GM23338 (cell line): Measurements from ENCODE around the gene APLN. TPM values are rescaled to one million over a fixed set of nuclear protein-coding genes. Genes with fewer than 3 reads are reported as not detected.

ENCODE experiments used
- ATAC-seq: fragments of 200-7000 bp; cut with Tn5 transposase; 3 replicates; pipeline ENCODE4 v1.9.1; 2020
- DNase-seq: peaks from one replicate; pipeline ENCODE4 v3.0.0-alpha.2; 2015; ENCODE audit warnings: low spot score
- H2AFZ ChIP-seq: fragments of 200-600 bp; sonication (generic); 2 replicates; pipeline ENCODE4 v1.8.0; 2016; ENCODE audit warnings: antibody characterized with exemption, mild to moderate bottlenecking, moderate library complexity
- H3F3A ChIP-seq: fragments of 200-600 bp; sonication (generic); replicated peaks from 2 replicates; pipeline ENCODE4 v1.8.0; 2017; ENCODE audit warnings: antibody characterized with exemption, mixed run types, low read depth
- H3K27ac ChIP-seq: fragments of 200-600 bp; sonication (generic); 2 replicates; pipeline ENCODE4 v1.6.1; 2016; ENCODE audit warnings: low read depth
- H3K27me3 ChIP-seq: fragments of 200-600 bp; sonication (generic); 2 replicates; pipeline ENCODE4 v1.8.0; 2016; ENCODE audit warnings: mild to moderate bottlenecking, mixed run types, moderate library complexity; ENCODE audit not compliant: insufficient read depth
- H3K36me3 ChIP-seq: fragments of 200-600 bp; sonication (generic); 2 replicates; pipeline ENCODE4 v1.8.0; 2016; ENCODE audit warnings: mild to moderate bottlenecking; ENCODE audit not compliant: insufficient read depth
- H3K4me1 ChIP-seq: fragments of 200-600 bp; sonication (generic); 2 replicates; pipeline ENCODE4 v1.8.0; 2016; ENCODE audit warnings: mild to moderate bottlenecking, moderate library complexity; ENCODE audit not compliant: insufficient read depth
- H3K4me2 ChIP-seq: fragments of 200-600 bp; sonication (generic); 2 replicates; pipeline ENCODE4 v1.7.1; 2017; ENCODE audit warnings: mixed run types
- H3K4me3 ChIP-seq: fragments of 200-600 bp; sonication (generic); 2 replicates; pipeline ENCODE4 v1.6.1; 2016; ENCODE audit warnings: mixed run types
- H3K79me2 ChIP-seq: fragments of 200-600 bp; sonication (generic); replicated peaks from 2 replicates; pipeline ENCODE4 v1.8.0; 2017; ENCODE audit warnings: mild to moderate bottlenecking; ENCODE audit not compliant: insufficient read depth
- H3K9me2 ChIP-seq: fragments of 200-600 bp; sonication (generic); 2 replicates; pipeline ENCODE4 v1.8.0; 2017; ENCODE audit not compliant: insufficient read depth
- H4K20me1 ChIP-seq: fragments of 200-600 bp; sonication (generic); replicated peaks from 2 replicates; pipeline ENCODE4 v1.8.0; 2017; ENCODE audit warnings: mild to moderate bottlenecking; ENCODE audit not compliant: insufficient read depth
- H3K27ac Mint-ChIP-seq: 2 replicates; pipeline ENCODE4 v1.8.0; 2020; ENCODE audit warnings: inconsistent platforms, mild to moderate bottlenecking, moderate library complexity, mixed read lengths
- H3K27me3 Mint-ChIP-seq: 3 replicates; pipeline ENCODE4 v1.8.0; 2022; ENCODE audit warnings: low read depth, mild to moderate bottlenecking, moderate library complexity, mixed read lengths, inconsistent platforms; ENCODE audit not compliant: insufficient read depth, poor library complexity
- H3K36me3 Mint-ChIP-seq: 3 replicates; pipeline ENCODE4 v1.8.0; 2021; ENCODE audit warnings: low read depth, mild to moderate bottlenecking, inconsistent platforms, moderate library complexity, mixed read lengths
- H3K4me1 Mint-ChIP-seq: 3 replicates; pipeline ENCODE4 v1.8.0; 2020; ENCODE audit warnings: mild to moderate bottlenecking, inconsistent platforms, mixed read lengths
- H3K4me3 Mint-ChIP-seq: 3 replicates; pipeline ENCODE4 v1.8.0; 2021; ENCODE audit warnings: moderate library complexity, mild to moderate bottlenecking, inconsistent platforms, mixed read lengths
- H3K9me3 Mint-ChIP-seq: 3 replicates; pipeline ENCODE4 v1.8.0; 2020; ENCODE audit warnings: moderate library complexity, mild to moderate bottlenecking, inconsistent platforms, mixed read lengths
- CREB1 ChIP-seq: fragments of 250-450 bp; sonication (Bioruptor Pico); IDR thresholded peaks from 2 replicates; pipeline ENCODE4 v1.5.0; 2020; ENCODE audit warnings: low read depth, mild to moderate bottlenecking, moderate library complexity
- CTCF ChIP-seq, 2 experiments: fragments of 200-600 bp in 1 of 2; sonication (generic) in 1 of 2; conservative IDR thresholded peaks; 2 replicates each; pipeline versions ENCODE4 v1.5.1 to v1.6.1; 2016 to 2017; ENCODE audit warnings: antibody characterized with exemption in 2 of 2, low read depth in 2 of 2, mild to moderate bottlenecking in 2 of 2, moderate library complexity in 1 of 2
- ETS1 ChIP-seq: IDR thresholded peaks from 2 replicates; pipeline ENCODE4 v1.6.1; 2016; ENCODE audit warnings: antibody characterized with exemption
- EZH2 ChIP-seq: fragments of 200-600 bp; sonication (generic); IDR thresholded peaks from one replicate; pipeline ENCODE4 v1.8.0; 2017; ENCODE audit warnings: antibody characterized with exemption, mild to moderate bottlenecking, low read depth; ENCODE audit not compliant: unreplicated experiment
- EZH2phosphoT487 ChIP-seq: fragments of 200-600 bp; sonication (generic); IDR thresholded peaks from one replicate; pipeline ENCODE4 v1.8.1; 2018; ENCODE audit warnings: antibody characterized with exemption; ENCODE audit not compliant: unreplicated experiment
- JUNB ChIP-seq: IDR thresholded peaks from one replicate; pipeline ENCODE4 v1.6.1; 2016; ENCODE audit warnings: antibody characterized with exemption; ENCODE audit not compliant: unreplicated experiment
- NANOG ChIP-seq: IDR thresholded peaks from 2 replicates; pipeline ENCODE4 v1.6.1; 2016; ENCODE audit warnings: antibody characterized with exemption, borderline replicate concordance
- POLR2AphosphoS5 ChIP-seq: IDR thresholded peaks from 2 replicates; pipeline ENCODE4 v1.6.1; 2016; ENCODE audit warnings: antibody characterized with exemption, low read depth
- REST ChIP-seq: IDR thresholded peaks from one replicate; pipeline ENCODE4 v1.6.1; 2018; ENCODE audit warnings: antibody characterized with exemption; ENCODE audit not compliant: unreplicated experiment
- STAT1 ChIP-seq: IDR thresholded peaks from one replicate; pipeline ENCODE4 v1.6.1; 2016; ENCODE audit warnings: antibody characterized with exemption; ENCODE audit not compliant: unreplicated experiment
- ZNF114 ChIP-seq: fragments of 250-450 bp; sonication (Bioruptor Pico); IDR thresholded peaks from 2 replicates; pipeline ENCODE4 v1.5.0; 2020; ENCODE audit warnings: mild to moderate bottlenecking, moderate library complexity
- ZNF331 ChIP-seq: fragments of 250-450 bp; sonication (Bioruptor Pico); IDR thresholded peaks from 2 replicates; pipeline ENCODE4 v1.5.0; 2020; ENCODE audit warnings: low read depth, mild to moderate bottlenecking, moderate library complexity
- ZNF462 ChIP-seq: fragments of 250-450 bp; sonication (Bioruptor Pico); IDR thresholded peaks from 2 replicates; pipeline ENCODE4 v1.5.0; 2020; ENCODE audit warnings: mild to moderate bottlenecking, moderate library complexity
- polyA plus RNA-seq: library from polyadenylated mRNA; unstranded; fragments of >200 nt; fragmentation: Nextera tagmentation; extraction: Ambion mirVana; gene quantifications from 2 replicates; pipeline ENCODE4 v1.2.1, GENCODE V29; 2016
- total RNA-seq: library from RNA; depleted of rRNA; stranded (reverse); fragments of >200 nt; shearing (Covaris generic); gene quantifications from 2 replicates; pipeline ENCODE4 v1.2.3, GENCODE V29; 2014

APLN gene
- total and polyA plus RNA-seq, 2 experiments from 2014 or later = 0.49 to 0.60 TPM

GRCh38 chrX:129618997-129619396, 35.8 kb downstream of the APLN start:
- H3K4me3 Mint-ChIP-seq = no peak overlapping the region
- peaks cover 4% of the 10 kb centered on the region for H3K27me3 Mint-ChIP-seq
- ATAC-seq (no peak), DNase-seq (no peak)
- no peaks in the 10 kb centered on the region for H3K79me2 ChIP-seq
- no peaks in the 10 kb centered on the region for H3K9me2 ChIP-seq
- no peaks in the 10 kb centered on the region for H3K27me3 ChIP-seq
- H4K20me1 ChIP-seq = no peaks in the 10 kb centered on the region
- TF ChIP-seq ZNF331 = no peak
- no peak for TF ChIP-seq POLR2AphosphoS5
- TF ChIP-seq REST = no peak
- TF ChIP-seq CREB1 (CRISPR knock-in tag) = no peak
- TF ChIP-seq NANOG = no peak
- TF ChIP-seq EZH2 = no peak
- no peak for TF ChIP-seq EZH2phosphoT487
- TF ChIP-seq JUNB = no peak
- TF ChIP-seq ZNF114 (CRISPR knock-in tag) = no peak
- TF ChIP-seq ETS1 = no peak
- no peak for TF ChIP-seq CTCF (conservative IDR thresholded peaks at IDR 0.05; ENCODE audit: low read depth in 2 of 2)
- no peak for TF ChIP-seq ZNF462 (CRISPR knock-in tag)
- no peak for TF ChIP-seq STAT1
- no peaks in the 10 kb centered on the region; the same call in 1 of the 2 replicates for H3K4me1 ChIP-seq
- H2AFZ ChIP-seq = no peak overlapping the region
- no peaks in the 10 kb centered on the region for H3K36me3 ChIP-seq
- H3K4me3 ChIP-seq = no peak overlapping the region
- H3K9me3 Mint-ChIP-seq = no peaks in the 10 kb centered on the region
- no peak overlapping the region for H3K27ac ChIP-seq
- H3K27ac Mint-ChIP-seq = no peak overlapping the region
- no peaks in the 10 kb centered on the region for H3K36me3 Mint-ChIP-seq
- H3F3A ChIP-seq = no peaks in the 10 kb centered on the region
- H3K4me1 Mint-ChIP-seq = peaks cover 8% of the 10 kb centered on the region
- H3K4me2 ChIP-seq = no peak overlapping the region
